K562 (cell line): ENCODE results near the gene AKT1. TPM values are rescaled to one million over a fixed set of nuclear protein-coding genes. Genes with fewer than 3 reads are reported as not detected.
A peak's percentile ranks its signal among the peaks of the same experiment; 100 is the strongest.

Source experiments
- ATAC-seq: fragments of 200-7000 bp; cut with Tn5 transposase; 3 replicates; pipeline ENCODE4 v1.9.1; 2020; ENCODE audit warnings: moderate library complexity
- BruUV-seq: library from RNA; stranded (reverse); fragments of 400-500 nt; replicated peaks from 2 replicates; lab custom pipeline; 2021; lab: Mats Ljungman, UMichigan
- CTCF ChIA-PET: fragments of 300-600 bp; formaldehyde crosslinking; extraction: SDS; loops from one replicate; lab custom pipeline; 2021; ENCODE audit warnings: low intra/inter-chr PET ratio; lab: Yijun Ruan, JAX
- POLR2A ChIA-PET: fragments of 300-600, 350-650 bp; sonication (Branson Sonifier 250); formaldehyde crosslinking; extraction: SDS; loops from one replicate; lab custom pipeline; 2021; ENCODE audit warnings: antibody characterized with exemption, inconsistent platforms; lab: Yijun Ruan, JAX
- DNase-seq, 4 experiments: peaks; one replicate each; pipeline versions ENCODE4 v3.0.0 to v3.0.0-alpha.2; 2011 to 2018; ENCODE audit warnings: low spot score in 3 of 4, mixed read lengths in 3 of 4; ENCODE audit errors: extremely low read depth in 1 of 4
- FAIRE-seq: peaks from 2 replicates; lab custom pipeline; 2011; peaks lifted over from hg19 to GRCh38; lab: Jason Lieb, UNC
- H2AFZ ChIP-seq: 2 replicates; pipeline ENCODE4 v1.6.0; 2011; ENCODE audit warnings: low read depth, low read length, control low read depth, inconsistent platforms
- H3K27ac ChIP-seq: fragments of 200-600 bp; 3 replicates; pipeline ENCODE4 v1.8.0; 2011; ENCODE audit warnings: low read depth, mild to moderate bottlenecking, control low read depth, inconsistent platforms, low read length, moderate library complexity, mixed read lengths; ENCODE audit errors: extremely low read depth
- H3K27me3 ChIP-seq, 2 experiments: fragments of 300-600 bp in 1 of 2; 2 replicates in 1 of 2; 3 replicates in 1 of 2; pipeline versions ENCODE4 v1.6.0 to v1.8.0; 2011; ENCODE audit warnings: inconsistent platforms in 2 of 2, low read length in 2 of 2, mild to moderate bottlenecking in 1 of 2, mixed read lengths in 1 of 2, moderate library complexity in 1 of 2; ENCODE audit not compliant: control insufficient read depth in 2 of 2, insufficient read depth in 2 of 2
- H3K36me3 ChIP-seq: fragments of 300-600 bp; 3 replicates; pipeline ENCODE4 v1.8.0; 2011; ENCODE audit warnings: mild to moderate bottlenecking, low read length, inconsistent platforms; ENCODE audit not compliant: control insufficient read depth, insufficient read depth
- H3K4me1 ChIP-seq, 2 experiments: fragments of 200-600 bp in 1 of 2; replicated peaks in 1 of 2; 2 replicates in 1 of 2; 3 replicates in 1 of 2; pipeline versions ENCODE4 v1.5.1 to v1.8.0; 2011; ENCODE audit warnings: inconsistent platforms in 2 of 2, low read length in 2 of 2, mild to moderate bottlenecking in 1 of 2, mixed read lengths in 1 of 2, moderate library complexity in 1 of 2; ENCODE audit not compliant: control insufficient read depth in 2 of 2, insufficient read depth in 2 of 2
- H3K4me2 ChIP-seq: 2 replicates; pipeline ENCODE4 v1.6.1; 2011; ENCODE audit warnings: low read length, control low read depth, inconsistent platforms, mixed read lengths; ENCODE audit not compliant: insufficient read depth
- H3K4me3 ChIP-seq: fragments of 200-600 bp; sonication (generic), shearing (Covaris generic); 2 replicates; pipeline ENCODE4 v1.5.1; 2016; ENCODE audit warnings: control low read depth, inconsistent platforms
- H3K79me2 ChIP-seq: fragments of 200-600 bp; 3 replicates; pipeline ENCODE4 v1.8.0; 2011; ENCODE audit warnings: low read length, inconsistent platforms; ENCODE audit not compliant: control insufficient read depth, insufficient read depth
- H3K9ac ChIP-seq, 2 experiments: 2 replicates each; pipeline versions ENCODE4 v1.6.0 to v1.6.1; 2011; ENCODE audit warnings: low read depth in 2 of 2, low read length in 2 of 2, control low read depth in 1 of 2, inconsistent platforms in 1 of 2, mild to moderate bottlenecking in 1 of 2, mixed read lengths in 1 of 2; ENCODE audit not compliant: insufficient read depth in 1 of 2
- H3K9me1 ChIP-seq: one replicate; pipeline ENCODE4 v1.6.0; 2011; ENCODE audit warnings: inconsistent platforms, mild to moderate bottlenecking, low read length, moderate library complexity; ENCODE audit not compliant: control insufficient read depth, insufficient read depth
- H3K9me3 ChIP-seq: replicated peaks from 2 replicates; pipeline ENCODE4 v1.5.1; 2011; ENCODE audit warnings: low read depth, low read length, inconsistent platforms; ENCODE audit not compliant: control insufficient read depth, insufficient read depth
- H4K20me1 ChIP-seq: replicated peaks from 2 replicates; pipeline ENCODE4 v1.6.1; 2011; ENCODE audit warnings: low read length, inconsistent platforms, mixed read lengths; ENCODE audit not compliant: control insufficient read depth, insufficient read depth
- BMI1 ChIP-seq: fragments of 150-350 bp; IDR thresholded peaks from 2 replicates; pipeline ENCODE4 v1.6.1; 2014; ENCODE audit warnings: low read length
- EWSR1 ChIP-seq: fragments of 450-650 bp; IDR thresholded peaks from 2 replicates; pipeline ENCODE4 v1.6.1; 2018; ENCODE audit warnings: borderline replicate concordance, mild to moderate bottlenecking, low read depth, moderate library complexity; ENCODE audit not compliant: partially characterized antibody
- FOXA1 ChIP-seq: fragments of 450-650 bp; IDR thresholded peaks from 2 replicates; pipeline ENCODE4 v1.6.1; 2016; ENCODE audit warnings: mild to moderate bottlenecking, borderline replicate concordance
- JUNB ChIP-seq: fragments of 450-650 bp; formaldehyde crosslinking; conservative IDR thresholded peaks from 2 replicates; pipeline ENCODE4 v1.4.0; 2020; ENCODE audit warnings: mild to moderate bottlenecking
- KAT7 ChIP-seq: sonication (generic); formaldehyde crosslinking; IDR thresholded peaks from 2 replicates; pipeline ENCODE4 v1.8.0; 2022; ENCODE audit warnings: missing genetic modification reagents, mild to moderate bottlenecking, borderline replicate concordance
- MEIS2 ChIP-seq: fragments of 450-650 bp; IDR thresholded peaks from 2 replicates; pipeline ENCODE4 v1.6.1; 2014; ENCODE audit warnings: mild to moderate bottlenecking; ENCODE audit not compliant: partially characterized antibody
- NR1H2 ChIP-seq: sonication (generic); formaldehyde crosslinking; IDR thresholded peaks from 2 replicates; pipeline ENCODE4 v1.4.0; 2020; ENCODE audit warnings: mild to moderate bottlenecking, missing genetic modification reagents
- PCBP1 ChIP-seq: fragments of 200-400 bp; formaldehyde crosslinking; IDR thresholded peaks from 2 replicates; pipeline ENCODE4 v1.6.1; 2018; ENCODE audit warnings: mild to moderate bottlenecking, low read depth, low read length; ENCODE audit not compliant: poor library complexity, severe bottlenecking
- RAD51 ChIP-seq: fragments of 450-650 bp; IDR thresholded peaks from 2 replicates; pipeline ENCODE4 v1.7.1; 2016; ENCODE audit warnings: low read depth, mild to moderate bottlenecking, borderline replicate concordance
- SAFB ChIP-seq: fragments of 200-400 bp; formaldehyde crosslinking; IDR thresholded peaks from 2 replicates; pipeline ENCODE4 v1.6.1; 2017; ENCODE audit warnings: low read depth, low read length, borderline replicate concordance
- SMAD2 ChIP-seq: fragments of 150-350 bp; IDR thresholded peaks from 2 replicates; pipeline ENCODE4 v1.6.1; 2014; ENCODE audit warnings: low read depth, mild to moderate bottlenecking, low read length
- STAT5A ChIP-seq: IDR thresholded peaks from 2 replicates; pipeline ENCODE4 v1.6.1; 2012; ENCODE audit warnings: low read length, inconsistent platforms, borderline replicate concordance
- USF2 ChIP-seq: sonication (generic); formaldehyde crosslinking; IDR thresholded peaks from 2 replicates; pipeline ENCODE4 v1.5.0; 2020; ENCODE audit warnings: missing genetic modification reagents
- ZBTB26 ChIP-seq: fragments of 450-650 bp; formaldehyde crosslinking; IDR thresholded peaks from 2 replicates; pipeline ENCODE4 v1.4.0; 2022; ENCODE audit warnings: missing genetic modification characterization
- ZBTB7A ChIP-seq: IDR thresholded peaks from 2 replicates; pipeline ENCODE4 v1.6.1; 2011; ENCODE audit warnings: low read depth, mild to moderate bottlenecking, low read length, moderate library complexity, borderline replicate concordance; ENCODE audit not compliant: control insufficient read depth
- ZNF146 ChIP-seq: IDR thresholded peaks from one replicate; pipeline ENCODE4 v1.6.1; 2018; ENCODE audit warnings: missing compliant biosample characterization; ENCODE audit not compliant: unreplicated experiment
- ZNF174 ChIP-seq: fragments of 250-450 bp; sonication (Bioruptor Pico); IDR thresholded peaks from 2 replicates; pipeline ENCODE4 v1.4.0; 2020; ENCODE audit warnings: mild to moderate bottlenecking
- ZNF3 ChIP-seq: fragments of 250-450 bp; sonication (Bioruptor Pico); IDR thresholded peaks from 2 replicates; pipeline ENCODE4 v1.5.0; 2021; ENCODE audit warnings: mild to moderate bottlenecking, moderate library complexity
- ZNF507 ChIP-seq: conservative IDR thresholded peaks from 2 replicates; pipeline ENCODE4 v1.6.1; 2017; ENCODE audit warnings: missing genetic modification characterization, missing compliant biosample characterization
- ZSCAN29 ChIP-seq: fragments of 450-650 bp; IDR thresholded peaks from 2 replicates; pipeline ENCODE4 v1.6.1; 2017
- WGBS: fragments of 100-300 bp; shearing (Covaris generic); methylation state at CpG from one replicate; pipeline ENCODE4 v1.1.6; 2016; ENCODE audit warnings: low coverage, mixed read lengths; ENCODE audit not compliant: insufficient coverage; ENCODE audit errors: missing lambda C conversion rate; 5-methylcytosine and 5-hydroxymethylcytosine counted together
- in situ Hi-C: fragments of 300-500 bp; cut with MboI; formaldehyde crosslinking; loops from 4 replicates; pipeline ENCODE4 v1.15.0; 2018; ENCODE audit warnings: inconsistent platforms, mixed read lengths
- intact Hi-C: fragments of 100-400 bp; cut with micrococcal nuclease; formaldehyde crosslinking; loops from 2 replicates; pipeline ENCODE4 v1.14.2; 2022
- polyA plus RNA-seq, 8 experiments: library from polyadenylated mRNA; depleted of rRNA in 4 of 8; stranded (reverse) in 5 of 8; unstranded in 3 of 8; fragments of >200 nt; fragmentation: Nextera tagmentation in 2 of 8; fragmentation: Illumina TruSeq in 1 of 8; extraction: Ambion mirVana in 2 of 8; extraction: Trizol in 1 of 8; gene quantifications; 2 replicates each; pipeline versions ENCODE4 v1.2.1 to v1.2.3, GENCODE V29; 2011 to 2014; ENCODE audit warnings: inconsistent platforms in 1 of 8, missing spikeins in 1 of 8
- total RNA-seq, 7 experiments: library from RNA; depleted of rRNA in 6 of 7; stranded (reverse); fragments of >200 nt in 6 of 7; fragmentation: Illumina TruSeq in 2 of 7; extraction: Trizol in 2 of 7; gene quantifications; 2 replicates each; pipeline versions ENCODE4 v1.2.1 to v1.2.3, GENCODE V29; 2011 to 2021; ENCODE audit warnings: low replicate concordance in 1 of 7

AKT1 gene
- total and polyA plus RNA-seq, 9 of the 15 experiments (the other 6 are each of a cell fraction or from before 2014, with no cell fraction given), result 0.49 to 132 (median 75.1) TPM

- H3K9me3 ChIP-seq, result no peaks in the 10 kb centered on the region
- in situ Hi-C loops, result no loop called here
- no peak overlapping the region for H3K4me3 ChIP-seq
- no peak overlapping the region for H3K4me2 ChIP-seq
- CTCF ChIA-PET, result no interaction called here
- 58% methylated on average over 8 of the region's 14 CpGs for WGBS
- no peaks in the 10 kb centered on the region for H3K27me3 ChIP-seq
- no peak for DNase-seq
- H3K36me3 ChIP-seq, result no peaks in the 10 kb centered on the region
- H2AFZ ChIP-seq, result no peak overlapping the region
- ATAC-seq, result no peak
- peaks cover 9 to 80% of the 10 kb centered on the region in 2 experiments for H3K4me1 ChIP-seq
- peaks cover 3% of the 10 kb centered on the region; the same call in 1 of the 3 replicates for H3K79me2 ChIP-seq
- intact Hi-C loops, result no loop called here
- no peaks in the 10 kb centered on the region; the same call in 1 of the 2 replicates for H4K20me1 ChIP-seq
- peak overlapping the region in 1 of 2 experiments; percentile 45; a peak in 2 of 4 replicates for H3K9ac ChIP-seq
- no peak for TF ChIP-seq ZNF146 (CRISPR knock-in tag)
- TF ChIP-seq STAT5A, result no peak
- no peak for TF ChIP-seq FOXA1
- no peak for TF ChIP-seq USF2
- TF ChIP-seq SMAD2, result no peak
- no peak for TF ChIP-seq ZNF3 (CRISPR knock-in tag)
- TF ChIP-seq BMI1, result no peak
- no peak for TF ChIP-seq SAFB
- TF ChIP-seq RAD51, result no peak
- no peak for TF ChIP-seq NR1H2 (CRISPR knock-in tag)
- no peak for TF ChIP-seq EWSR1
- TF ChIP-seq JUNB (CRISPR knock-in tag), result no peak
- no peak for TF ChIP-seq MEIS2
- TF ChIP-seq ZNF174 (CRISPR knock-in tag), result no peak
- no peak for TF ChIP-seq ZBTB26
- TF ChIP-seq ZNF507 (tag), result no peak
- TF ChIP-seq KAT7 (CRISPR knock-in tag), result no peak
- no peak for TF ChIP-seq ZBTB7A
- no peak for TF ChIP-seq ZSCAN29
- no peak for TF ChIP-seq PCBP1
- TF ChIP-seq, all 486 proteins: peak for 0
- peaks cover 4% of the 10 kb centered on the region for H3K9me1 ChIP-seq
- no peak overlapping the region for H3K27ac ChIP-seq
- BruUV-seq, result no TSS peak
- FAIRE-seq, result no peak
- POLR2A ChIA-PET, result interaction anchor here (1.1 kb wide), 1 partner anchor 20 kb away, joined by 3 read pairs; the partner anchor contains the start of gene SIVA1
Measured at GRCh38 chr14:104732355-104732804, 63.2 kb downstream of the AKT1 start.
